Measurements from ENCODE around the gene NKTR.

NKTR gene

GRCh38 chr3:42654331-42655201 lies 54.1 kb downstream of the NKTR start (continued):
- TF ChIP-seq ZNF10 (tag by site-specific recombination; IDR thresholded peaks at IDR 0.05) = no peak
- no peak for TF ChIP-seq YY2 (tag by site-specific recombination; IDR thresholded peaks at IDR 0.05)
- TF ChIP-seq, protein P1, sequence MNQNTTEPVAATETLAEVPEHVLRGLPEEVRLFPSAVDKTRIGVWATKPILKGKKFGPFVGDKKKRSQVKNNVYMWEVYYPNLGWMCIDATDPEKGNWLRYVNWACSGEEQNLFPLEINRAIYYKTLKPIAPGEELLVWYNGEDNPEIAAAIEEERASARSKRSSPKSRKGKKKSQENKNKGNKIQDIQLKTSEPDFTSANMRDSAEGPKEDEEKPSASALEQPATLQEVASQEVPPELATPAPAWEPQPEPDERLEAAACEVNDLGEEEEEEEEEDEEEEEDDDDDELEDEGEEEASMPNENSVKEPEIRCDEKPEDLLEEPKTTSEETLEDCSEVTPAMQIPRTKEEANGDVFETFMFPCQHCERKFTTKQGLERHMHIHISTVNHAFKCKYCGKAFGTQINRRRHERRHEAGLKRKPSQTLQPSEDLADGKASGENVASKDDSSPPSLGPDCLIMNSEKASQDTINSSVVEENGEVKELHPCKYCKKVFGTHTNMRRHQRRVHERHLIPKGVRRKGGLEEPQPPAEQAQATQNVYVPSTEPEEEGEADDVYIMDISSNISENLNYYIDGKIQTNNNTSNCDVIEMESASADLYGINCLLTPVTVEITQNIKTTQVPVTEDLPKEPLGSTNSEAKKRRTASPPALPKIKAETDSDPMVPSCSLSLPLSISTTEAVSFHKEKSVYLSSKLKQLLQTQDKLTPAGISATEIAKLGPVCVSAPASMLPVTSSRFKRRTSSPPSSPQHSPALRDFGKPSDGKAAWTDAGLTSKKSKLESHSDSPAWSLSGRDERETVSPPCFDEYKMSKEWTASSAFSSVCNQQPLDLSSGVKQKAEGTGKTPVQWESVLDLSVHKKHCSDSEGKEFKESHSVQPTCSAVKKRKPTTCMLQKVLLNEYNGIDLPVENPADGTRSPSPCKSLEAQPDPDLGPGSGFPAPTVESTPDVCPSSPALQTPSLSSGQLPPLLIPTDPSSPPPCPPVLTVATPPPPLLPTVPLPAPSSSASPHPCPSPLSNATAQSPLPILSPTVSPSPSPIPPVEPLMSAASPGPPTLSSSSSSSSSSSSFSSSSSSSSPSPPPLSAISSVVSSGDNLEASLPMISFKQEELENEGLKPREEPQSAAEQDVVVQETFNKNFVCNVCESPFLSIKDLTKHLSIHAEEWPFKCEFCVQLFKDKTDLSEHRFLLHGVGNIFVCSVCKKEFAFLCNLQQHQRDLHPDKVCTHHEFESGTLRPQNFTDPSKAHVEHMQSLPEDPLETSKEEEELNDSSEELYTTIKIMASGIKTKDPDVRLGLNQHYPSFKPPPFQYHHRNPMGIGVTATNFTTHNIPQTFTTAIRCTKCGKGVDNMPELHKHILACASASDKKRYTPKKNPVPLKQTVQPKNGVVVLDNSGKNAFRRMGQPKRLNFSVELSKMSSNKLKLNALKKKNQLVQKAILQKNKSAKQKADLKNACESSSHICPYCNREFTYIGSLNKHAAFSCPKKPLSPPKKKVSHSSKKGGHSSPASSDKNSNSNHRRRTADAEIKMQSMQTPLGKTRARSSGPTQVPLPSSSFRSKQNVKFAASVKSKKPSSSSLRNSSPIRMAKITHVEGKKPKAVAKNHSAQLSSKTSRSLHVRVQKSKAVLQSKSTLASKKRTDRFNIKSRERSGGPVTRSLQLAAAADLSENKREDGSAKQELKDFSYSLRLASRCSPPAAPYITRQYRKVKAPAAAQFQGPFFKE (tag by site-specific recombination; IDR thresholded peaks at IDR 0.05; ENCODE audit: borderline replicate concordance) = no peak
- TF ChIP-seq GLIS2 (tag by site-specific recombination; IDR thresholded peaks at IDR 0.05) = peak; percentile 75
- TF ChIP-seq KLF8 (tag by site-specific recombination; IDR thresholded peaks at IDR 0.05) = peak; percentile 32; the same call in 1 of the 2 replicates
- TF ChIP-seq GLIS1 (tag by site-specific recombination; IDR thresholded peaks at IDR 0.05) = peak; percentile 53
- TF ChIP-seq MYNN (tag by site-specific recombination; IDR thresholded peaks at IDR 0.05; ENCODE audit: borderline replicate concordance) = no peak
- peak; percentile 75 for TF ChIP-seq ZEB2 (tag by site-specific recombination; IDR thresholded peaks at IDR 0.05)
- peak; percentile 72 for TF ChIP-seq ZNF335 (tag by site-specific recombination; conservative IDR thresholded peaks at IDR 0.05)
- TF ChIP-seq, protein P2, sequence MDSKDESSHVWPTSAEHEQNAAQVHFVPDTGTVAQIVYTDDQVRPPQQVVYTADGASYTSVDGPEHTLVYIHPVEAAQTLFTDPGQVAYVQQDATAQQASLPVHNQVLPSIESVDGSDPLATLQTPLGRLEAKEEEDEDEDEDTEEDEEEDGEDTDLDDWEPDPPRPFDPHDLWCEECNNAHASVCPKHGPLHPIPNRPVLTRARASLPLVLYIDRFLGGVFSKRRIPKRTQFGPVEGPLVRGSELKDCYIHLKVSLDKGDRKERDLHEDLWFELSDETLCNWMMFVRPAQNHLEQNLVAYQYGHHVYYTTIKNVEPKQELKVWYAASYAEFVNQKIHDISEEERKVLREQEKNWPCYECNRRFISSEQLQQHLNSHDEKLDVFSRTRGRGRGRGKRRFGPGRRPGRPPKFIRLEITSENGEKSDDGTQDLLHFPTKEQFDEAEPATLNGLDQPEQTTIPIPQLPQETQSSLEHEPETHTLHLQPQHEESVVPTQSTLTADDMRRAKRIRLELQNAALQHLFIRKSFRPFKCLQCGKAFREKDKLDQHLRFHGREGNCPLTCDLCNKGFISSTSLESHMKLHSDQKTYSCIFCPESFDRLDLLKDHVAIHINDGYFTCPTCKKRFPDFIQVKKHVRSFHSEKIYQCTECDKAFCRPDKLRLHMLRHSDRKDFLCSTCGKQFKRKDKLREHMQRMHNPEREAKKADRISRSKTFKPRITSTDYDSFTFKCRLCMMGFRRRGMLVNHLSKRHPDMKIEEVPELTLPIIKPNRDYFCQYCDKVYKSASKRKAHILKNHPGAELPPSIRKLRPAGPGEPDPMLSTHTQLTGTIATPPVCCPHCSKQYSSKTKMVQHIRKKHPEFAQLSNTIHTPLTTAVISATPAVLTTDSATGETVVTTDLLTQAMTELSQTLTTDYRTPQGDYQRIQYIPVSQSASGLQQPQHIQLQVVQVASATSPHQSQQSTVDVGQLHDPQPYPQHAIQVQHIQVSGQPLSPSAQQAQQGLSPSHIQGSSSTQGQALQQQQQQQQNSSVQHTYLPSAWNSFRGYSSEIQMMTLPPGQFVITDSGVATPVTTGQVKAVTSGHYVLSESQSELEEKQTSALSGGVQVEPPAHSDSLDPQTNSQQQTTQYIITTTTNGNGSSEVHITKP (tag by site-specific recombination; IDR thresholded peaks at IDR 0.05) = 0 out of 2 replicates have a peak, but pooled peaks have one; percentile 6
- TF ChIP-seq, protein P3, sequence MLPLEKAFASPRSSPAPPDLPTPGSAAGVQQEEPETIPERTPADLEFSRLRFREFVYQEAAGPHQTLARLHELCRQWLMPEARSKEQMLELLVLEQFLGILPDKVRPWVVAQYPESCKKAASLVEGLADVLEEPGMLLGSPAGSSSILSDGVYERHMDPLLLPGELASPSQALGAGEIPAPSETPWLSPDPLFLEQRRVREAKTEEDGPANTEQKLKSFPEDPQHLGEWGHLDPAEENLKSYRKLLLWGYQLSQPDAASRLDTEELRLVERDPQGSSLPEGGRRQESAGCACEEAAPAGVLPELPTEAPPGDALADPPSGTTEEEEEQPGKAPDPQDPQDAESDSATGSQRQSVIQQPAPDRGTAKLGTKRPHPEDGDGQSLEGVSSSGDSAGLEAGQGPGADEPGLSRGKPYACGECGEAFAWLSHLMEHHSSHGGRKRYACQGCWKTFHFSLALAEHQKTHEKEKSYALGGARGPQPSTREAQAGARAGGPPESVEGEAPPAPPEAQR (tag by site-specific recombination; IDR thresholded peaks at IDR 0.05) = no peak
- TF ChIP-seq, protein P4, sequence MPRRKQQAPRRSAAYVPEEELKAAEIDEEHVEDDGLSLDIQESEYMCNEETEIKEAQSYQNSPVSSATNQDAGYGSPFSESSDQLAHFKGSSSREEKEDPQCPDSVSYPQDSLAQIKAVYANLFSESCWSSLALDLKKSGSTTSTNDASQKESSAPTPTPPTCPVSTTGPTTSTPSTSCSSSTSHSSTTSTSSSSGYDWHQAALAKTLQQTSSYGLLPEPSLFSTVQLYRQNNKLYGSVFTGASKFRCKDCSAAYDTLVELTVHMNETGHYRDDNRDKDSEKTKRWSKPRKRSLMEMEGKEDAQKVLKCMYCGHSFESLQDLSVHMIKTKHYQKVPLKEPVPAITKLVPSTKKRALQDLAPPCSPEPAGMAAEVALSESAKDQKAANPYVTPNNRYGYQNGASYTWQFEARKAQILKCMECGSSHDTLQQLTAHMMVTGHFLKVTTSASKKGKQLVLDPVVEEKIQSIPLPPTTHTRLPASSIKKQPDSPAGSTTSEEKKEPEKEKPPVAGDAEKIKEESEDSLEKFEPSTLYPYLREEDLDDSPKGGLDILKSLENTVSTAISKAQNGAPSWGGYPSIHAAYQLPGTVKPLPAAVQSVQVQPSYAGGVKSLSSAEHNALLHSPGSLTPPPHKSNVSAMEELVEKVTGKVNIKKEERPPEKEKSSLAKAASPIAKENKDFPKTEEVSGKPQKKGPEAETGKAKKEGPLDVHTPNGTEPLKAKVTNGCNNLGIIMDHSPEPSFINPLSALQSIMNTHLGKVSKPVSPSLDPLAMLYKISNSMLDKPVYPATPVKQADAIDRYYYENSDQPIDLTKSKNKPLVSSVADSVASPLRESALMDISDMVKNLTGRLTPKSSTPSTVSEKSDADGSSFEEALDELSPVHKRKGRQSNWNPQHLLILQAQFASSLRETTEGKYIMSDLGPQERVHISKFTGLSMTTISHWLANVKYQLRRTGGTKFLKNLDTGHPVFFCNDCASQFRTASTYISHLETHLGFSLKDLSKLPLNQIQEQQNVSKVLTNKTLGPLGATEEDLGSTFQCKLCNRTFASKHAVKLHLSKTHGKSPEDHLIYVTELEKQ (tag by site-specific recombination; IDR thresholded peaks at IDR 0.05; ENCODE audit: borderline replicate concordance) = no peak
- no peak for TF ChIP-seq HOXA7 (CRISPR knock-in tag; IDR thresholded peaks at IDR 0.05; ENCODE audit: borderline replicate concordance)
- TF ChIP-seq KLF9 (tag by site-specific recombination; IDR thresholded peaks at IDR 0.05; ENCODE audit: low read depth) = peak; percentile 52
- TF ChIP-seq ZNF398 (tag by site-specific recombination; IDR thresholded peaks at IDR 0.05) = peak; percentile 87
- peak; percentile 61 for TF ChIP-seq ZNF692 (tag by site-specific recombination; IDR thresholded peaks at IDR 0.05)
- TF ChIP-seq FEZF1 (tag by site-specific recombination; IDR thresholded peaks at IDR 0.05) = no peak
- no peak for TF ChIP-seq ZNF626 (tag by site-specific recombination; IDR thresholded peaks at IDR 0.05)
- TF ChIP-seq ZNF530 (tag by site-specific recombination; IDR thresholded peaks at IDR 0.05; ENCODE audit: low read depth) = no peak
- TF ChIP-seq ZNF184 (tag by site-specific recombination; IDR thresholded peaks at IDR 0.05) = no peak
